Trophoblast cell (in vitro differentiated cells and primary cell): ENCODE data around the gene TSHB.
A peak's percentile ranks its signal among the peaks of the same experiment; 100 is the strongest.

Experiments
- DNase-seq, 2 donors: peaks; one replicate each; pipeline ENCODE4 v3.0.0-alpha.2; 2016
- H2AFZ ChIP-seq: 2 replicates; pipeline ENCODE4 v1.6.1; 2013; ENCODE audit warnings: low read length, moderate library complexity, mild to moderate bottlenecking; ENCODE audit not compliant: insufficient read depth, poor library complexity
- H2AK5ac ChIP-seq: 2 replicates; pipeline ENCODE4 v1.6.1; 2013; ENCODE audit warnings: mild to moderate bottlenecking, low read length
- H2BK120ac ChIP-seq: 2 replicates; pipeline ENCODE4 v1.6.1; 2013; ENCODE audit warnings: low read length, mild to moderate bottlenecking, moderate library complexity; ENCODE audit not compliant: insufficient read depth, poor library complexity
- H2BK12ac ChIP-seq: 2 replicates; pipeline ENCODE4 v1.6.1; 2013; ENCODE audit warnings: mild to moderate bottlenecking, low read length, moderate library complexity
- H2BK5ac ChIP-seq: 2 replicates; pipeline ENCODE4 v1.6.1; 2013; ENCODE audit warnings: low read length, low read depth, moderate library complexity, mild to moderate bottlenecking; ENCODE audit not compliant: poor library complexity
- H3K14ac ChIP-seq: 2 replicates; pipeline ENCODE4 v1.6.1; 2013; ENCODE audit warnings: mild to moderate bottlenecking, low read length
- H3K18ac ChIP-seq: 2 replicates; pipeline ENCODE4 v1.6.1; 2013; ENCODE audit warnings: mild to moderate bottlenecking, low read length
- H3K23ac ChIP-seq: 2 replicates; pipeline ENCODE4 v1.6.1; 2013; ENCODE audit warnings: low read length
- H3K27ac ChIP-seq: 2 replicates; pipeline ENCODE4 v1.5.1; 2013; ENCODE audit warnings: low read depth, mild to moderate bottlenecking, inconsistent platforms, low read length, moderate library complexity
- H3K27me3 ChIP-seq: 2 replicates; pipeline ENCODE4 v1.6.1; 2013; ENCODE audit warnings: inconsistent platforms, mild to moderate bottlenecking, low read length, moderate library complexity; ENCODE audit not compliant: insufficient read depth
- H3K36me3 ChIP-seq, 2 experiments: 1 replicate in 1 of 2; 2 replicates in 1 of 2; pipeline ENCODE4 v1.6.1; 2013; ENCODE audit warnings: low read length in 2 of 2, mild to moderate bottlenecking in 2 of 2, moderate library complexity in 1 of 2; ENCODE audit not compliant: insufficient read depth in 2 of 2, control insufficient read depth in 1 of 2
- H3K4ac ChIP-seq: 2 replicates; pipeline ENCODE4 v1.6.1; 2013; ENCODE audit warnings: low read depth, mild to moderate bottlenecking, low read length, moderate library complexity
- H3K4me1 ChIP-seq, 2 experiments: 1 replicate in 1 of 2; 2 replicates in 1 of 2; pipeline ENCODE4 v1.6.1; 2013; ENCODE audit warnings: low read length in 2 of 2, mild to moderate bottlenecking in 2 of 2, moderate library complexity in 1 of 2; ENCODE audit not compliant: insufficient read depth in 2 of 2, control insufficient read depth in 1 of 2
- H3K4me2 ChIP-seq: 2 replicates; pipeline ENCODE4 v1.6.1; 2013; ENCODE audit warnings: inconsistent platforms, mild to moderate bottlenecking, low read length, moderate library complexity
- H3K4me3 ChIP-seq: 2 replicates; pipeline ENCODE4 v1.5.1; 2013; ENCODE audit warnings: mild to moderate bottlenecking, low read depth, low read length, inconsistent platforms
- H3K79me1 ChIP-seq: one replicate; pipeline ENCODE4 v1.6.1; 2013; ENCODE audit warnings: low read length
- H3K79me2 ChIP-seq: 2 replicates; pipeline ENCODE4 v1.6.1; 2013; ENCODE audit warnings: low read length, mild to moderate bottlenecking; ENCODE audit not compliant: control insufficient read depth, insufficient read depth, poor library complexity
- H3K9ac ChIP-seq: 2 replicates; pipeline ENCODE4 v1.6.1; 2013; ENCODE audit warnings: mild to moderate bottlenecking, low read length
- H3K9me3 ChIP-seq: 2 replicates; pipeline ENCODE4 v1.6.1; 2013; ENCODE audit warnings: low read depth, mild to moderate bottlenecking, control low read depth, inconsistent platforms, low read length; ENCODE audit not compliant: insufficient read depth
- H4K12ac ChIP-seq: 2 replicates; pipeline ENCODE4 v1.6.1; 2013; ENCODE audit warnings: low read depth, mild to moderate bottlenecking, low read length, moderate library complexity
- H4K8ac ChIP-seq: 2 replicates; pipeline ENCODE4 v1.6.1; 2013; ENCODE audit warnings: low read depth, mild to moderate bottlenecking, low read length, moderate library complexity
- H4K91ac ChIP-seq: one replicate; pipeline ENCODE4 v1.6.1; 2013; ENCODE audit warnings: low read depth, mild to moderate bottlenecking, low read length, moderate library complexity
- WGBS: extraction: QIAGEN DNeasy Blood & Tissue Kit; methylation state at CpG from one replicate; pipeline ENCODE4 v1.1.7; 2013; ENCODE audit warnings: missing lambda C conversion rate; ENCODE audit not compliant: insufficient read length, insufficient coverage; ENCODE audit errors: extremely low coverage; 5-methylcytosine and 5-hydroxymethylcytosine counted together

TSHB gene

GRCh38 chr1:114997510-114998289, 31.9 kb upstream of the TSHB start:
- Histone ChIP-seq H2AK5ac (no peak overlapping the region), H3K9ac (no peak overlapping the region), H3K27ac (no peak overlapping the region), H4K12ac (no peak overlapping the region), H2BK120ac (no peak overlapping the region), H3K4me1 (no peaks in the 10 kb centered on the region), H4K91ac (no peak overlapping the region), H3K14ac (no peak overlapping the region), H2BK12ac (no peak overlapping the region), H3K23ac (no peak overlapping the region), H2AFZ (no peak overlapping the region), H3K27me3 (no peaks in the 10 kb centered on the region), H3K18ac (no peak overlapping the region), H3K79me1 (no peaks in the 10 kb centered on the region), H2BK5ac (no peak overlapping the region), H4K8ac (no peak overlapping the region), H3K79me2 (no peaks in the 10 kb centered on the region), H3K4ac (no peak overlapping the region), H3K4me2 (no peak overlapping the region), H3K4me3 (no peak overlapping the region), H3K36me3 (no peaks in the 10 kb centered on the region), H3K9me3 (no peaks in the 10 kb centered on the region)
- DNase-seq = no peak

- no CpG with 5 or more reads among the region's 2 CpGs for WGBS
- H3K79me1 ChIP-seq = no peaks in the 10 kb centered on the region
- no peaks in the 10 kb centered on the region for H3K36me3 ChIP-seq
- no peak overlapping the region for H2AK5ac ChIP-seq
- no peak overlapping the region for H3K4ac ChIP-seq
- H3K27me3 ChIP-seq = no peaks in the 10 kb centered on the region
- H3K23ac ChIP-seq = no peak overlapping the region
- H3K18ac ChIP-seq = no peak overlapping the region
- H2AFZ ChIP-seq = no peak overlapping the region
- H4K12ac ChIP-seq = no peak overlapping the region
- no peak overlapping the region for H3K14ac ChIP-seq
- H3K79me2 ChIP-seq = no peaks in the 10 kb centered on the region
- no peak overlapping the region for H3K4me2 ChIP-seq
- no peak overlapping the region for H2BK12ac ChIP-seq
- no peak overlapping the region for H3K4me3 ChIP-seq
- no peak overlapping the region for H4K91ac ChIP-seq
- no peak overlapping the region for H2BK120ac ChIP-seq
- no peak overlapping the region for H2BK5ac ChIP-seq
- no peaks in the 10 kb centered on the region for H3K4me1 ChIP-seq
- no peak overlapping the region for H3K9ac ChIP-seq
- no peak overlapping the region for H3K27ac ChIP-seq
- DNase-seq = peak; percentile 0 to 5
- no peaks in the 10 kb centered on the region for H3K9me3 ChIP-seq
- no peak overlapping the region for H4K8ac ChIP-seq
These were observed 23.4 kb upstream of the TSHB start for GRCh38 chr1:115006191-115006590.

- H3K4me3 ChIP-seq = no peak overlapping the region
- H3K14ac ChIP-seq = no peak overlapping the region
- H3K36me3 ChIP-seq = no peaks in the 10 kb centered on the region
- H2BK5ac ChIP-seq = no peak overlapping the region
- no peak overlapping the region for H2BK120ac ChIP-seq
- no peak overlapping the region for H2AK5ac ChIP-seq
- H4K91ac ChIP-seq = no peak overlapping the region
- no peak overlapping the region for H2AFZ ChIP-seq
- H3K4me1 ChIP-seq = no peaks in the 10 kb centered on the region
- no peaks in the 10 kb centered on the region for H3K79me1 ChIP-seq
- no CpG with 5 or more reads among the region's 1 CpG for WGBS
- H3K27me3 ChIP-seq = no peaks in the 10 kb centered on the region
- DNase-seq = no peak
- H3K9ac ChIP-seq = no peak overlapping the region
- H3K23ac ChIP-seq = no peak overlapping the region
- no peak overlapping the region for H3K18ac ChIP-seq
- H3K27ac ChIP-seq = no peak overlapping the region
- H3K9me3 ChIP-seq = peaks cover 3% of the 10 kb centered on the region
- no peak overlapping the region for H4K8ac ChIP-seq
- H2BK12ac ChIP-seq = no peak overlapping the region
- H3K79me2 ChIP-seq = no peaks in the 10 kb centered on the region
- H4K12ac ChIP-seq = no peak overlapping the region
- no peak overlapping the region for H3K4ac ChIP-seq
- H3K4me2 ChIP-seq = no peak overlapping the region
These were observed 17.6 kb upstream of the TSHB start for GRCh38 chr1:115012006-115012405.

GRCh38 chr1:115012434-115012833, 17.2 kb upstream of the TSHB start:
- H3K4ac ChIP-seq = no peak overlapping the region
- no peaks in the 10 kb centered on the region for H3K36me3 ChIP-seq
- no peak overlapping the region for H3K9ac ChIP-seq
- H2AFZ ChIP-seq = no peak overlapping the region
- H4K12ac ChIP-seq = no peak overlapping the region
- H2AK5ac ChIP-seq = no peak overlapping the region
- H3K27ac ChIP-seq = no peak overlapping the region
- no peak overlapping the region for H4K8ac ChIP-seq
- no peaks in the 10 kb centered on the region for H3K27me3 ChIP-seq
- H3K18ac ChIP-seq = no peak overlapping the region
- H3K14ac ChIP-seq = no peak overlapping the region
- H2BK12ac ChIP-seq = no peak overlapping the region
- no peak for DNase-seq
- H2BK5ac ChIP-seq = no peak overlapping the region
- no peak overlapping the region for H3K4me3 ChIP-seq
- H3K23ac ChIP-seq = no peak overlapping the region
- no CpG with 5 or more reads among the region's 1 CpG for WGBS
- H3K79me1 ChIP-seq = no peaks in the 10 kb centered on the region
- no peaks in the 10 kb centered on the region for H3K4me1 ChIP-seq
- H3K9me3 ChIP-seq = peaks cover 3% of the 10 kb centered on the region
- no peak overlapping the region for H2BK120ac ChIP-seq
- no peaks in the 10 kb centered on the region for H3K79me2 ChIP-seq
- no peak overlapping the region for H3K4me2 ChIP-seq
- no peak overlapping the region for H4K91ac ChIP-seq
